ENCODE results near the gene KREMEN2.
"Not testable (repeated sequence)": the region's sequence is repeated elsewhere in the genome, so short reads cannot be mapped to it uniquely, and the experiment has no call there.

The KREMEN2 gene

GRCh38 chr16:2942045-2942444, 22.0 kb upstream of the KREMEN2 start:
- FAIRE-seq = no peak

DNA sequence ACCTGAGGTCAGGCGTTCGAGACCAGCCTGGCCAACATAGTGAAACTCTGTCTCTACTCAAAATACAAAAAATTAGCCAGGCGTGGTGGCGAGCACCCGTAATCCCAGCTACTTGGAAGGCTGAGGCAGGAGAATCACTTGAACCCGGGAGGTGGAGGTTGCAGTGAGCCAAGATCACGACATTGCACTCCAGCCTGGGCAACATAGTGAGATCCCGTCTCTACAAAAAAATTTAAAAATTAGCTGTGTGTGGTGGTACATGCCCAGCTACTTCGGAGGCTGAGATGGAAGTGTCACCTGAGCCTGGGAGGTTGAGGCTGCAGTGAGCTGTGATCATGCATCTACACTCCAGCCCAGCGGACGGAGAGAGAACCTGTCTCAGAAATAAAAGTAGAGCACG, 20.4 kb upstream of the KREMEN2 start:
- FAIRE-seq = not testable (repeated sequence)

GRCh38 chr16:2946649-2947048, 17.4 kb upstream of the KREMEN2 start:
- FAIRE-seq = no peak

- FAIRE-seq = no peak
These were observed 15.0 kb upstream of the KREMEN2 start for GRCh38 chr16:2948807-2949704.

DNA sequence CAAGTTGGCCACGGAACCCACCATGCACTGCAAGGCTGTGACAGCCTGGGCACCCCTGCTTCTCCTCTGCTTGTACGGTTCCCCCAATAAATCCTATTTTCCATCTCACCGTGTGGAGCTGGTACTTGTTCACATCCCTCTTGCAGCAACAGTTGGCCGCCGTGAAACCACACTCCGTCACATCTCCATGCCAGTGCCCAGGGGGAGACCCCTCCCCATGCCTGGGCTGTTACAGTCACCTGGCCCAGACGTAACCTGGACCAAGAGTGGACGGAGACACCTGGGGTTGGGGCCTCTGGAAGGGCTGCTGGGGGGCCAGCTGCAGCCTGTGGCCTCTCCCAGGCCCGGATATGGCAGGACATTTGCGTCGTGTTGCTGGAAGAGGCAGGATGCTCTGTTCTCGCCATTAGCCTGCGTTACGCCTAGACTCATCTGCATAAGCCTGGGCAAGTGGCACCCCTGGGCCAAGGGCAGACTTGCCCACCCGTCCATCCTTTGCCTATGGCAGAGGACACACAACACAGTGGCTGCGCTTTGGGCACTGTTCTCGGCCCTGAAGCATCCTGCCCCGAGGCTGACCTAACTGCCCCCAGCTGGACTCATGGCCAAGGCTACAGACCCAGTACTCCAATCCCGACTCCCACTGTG, 14.2 kb upstream of the KREMEN2 start:
- no peak for FAIRE-seq

DNA sequence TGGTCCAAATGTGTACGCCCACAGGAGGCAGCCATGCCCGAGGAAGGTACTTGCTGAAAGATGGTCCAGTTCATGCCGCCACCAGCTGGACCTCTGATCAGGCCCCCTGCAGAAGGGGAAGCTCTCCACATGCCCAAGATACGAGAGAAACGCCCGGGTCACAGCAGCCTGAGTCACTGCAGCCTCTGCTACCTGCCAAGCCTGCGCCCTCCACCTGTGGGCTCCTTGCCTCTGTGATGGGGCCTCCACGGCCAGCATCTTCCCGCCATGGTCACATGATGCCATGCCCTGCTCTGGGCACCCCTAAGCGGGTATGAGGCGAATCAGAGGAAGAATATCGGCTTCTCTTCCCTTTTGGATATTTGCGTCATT, 13.7 kb upstream of the KREMEN2 start:
- no peak for FAIRE-seq

DNA sequence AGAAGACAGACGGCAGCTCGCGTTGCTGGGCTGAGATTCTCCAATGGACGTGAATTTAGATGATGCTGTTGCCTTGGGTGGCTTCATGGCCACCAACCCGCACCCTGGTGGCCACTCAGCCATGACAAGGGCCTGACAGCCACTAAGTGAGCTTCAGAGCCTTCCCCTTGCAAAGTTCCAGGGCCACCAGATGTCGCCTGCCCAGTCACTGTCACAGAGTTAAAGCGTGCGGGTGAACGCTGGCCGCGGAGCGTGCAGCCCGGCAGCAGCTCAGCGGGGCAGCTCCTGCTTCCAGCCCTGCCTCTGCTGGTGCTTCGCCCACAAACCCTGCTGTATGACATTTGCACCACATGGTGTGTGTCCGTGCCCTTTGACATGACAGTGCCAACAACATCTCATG, 13.3 kb upstream of the KREMEN2 start:
- no peak for FAIRE-seq

- no peak for FAIRE-seq
These were observed 11.4 kb upstream of the KREMEN2 start for GRCh38 chr16:2952679-2953078.

DNA sequence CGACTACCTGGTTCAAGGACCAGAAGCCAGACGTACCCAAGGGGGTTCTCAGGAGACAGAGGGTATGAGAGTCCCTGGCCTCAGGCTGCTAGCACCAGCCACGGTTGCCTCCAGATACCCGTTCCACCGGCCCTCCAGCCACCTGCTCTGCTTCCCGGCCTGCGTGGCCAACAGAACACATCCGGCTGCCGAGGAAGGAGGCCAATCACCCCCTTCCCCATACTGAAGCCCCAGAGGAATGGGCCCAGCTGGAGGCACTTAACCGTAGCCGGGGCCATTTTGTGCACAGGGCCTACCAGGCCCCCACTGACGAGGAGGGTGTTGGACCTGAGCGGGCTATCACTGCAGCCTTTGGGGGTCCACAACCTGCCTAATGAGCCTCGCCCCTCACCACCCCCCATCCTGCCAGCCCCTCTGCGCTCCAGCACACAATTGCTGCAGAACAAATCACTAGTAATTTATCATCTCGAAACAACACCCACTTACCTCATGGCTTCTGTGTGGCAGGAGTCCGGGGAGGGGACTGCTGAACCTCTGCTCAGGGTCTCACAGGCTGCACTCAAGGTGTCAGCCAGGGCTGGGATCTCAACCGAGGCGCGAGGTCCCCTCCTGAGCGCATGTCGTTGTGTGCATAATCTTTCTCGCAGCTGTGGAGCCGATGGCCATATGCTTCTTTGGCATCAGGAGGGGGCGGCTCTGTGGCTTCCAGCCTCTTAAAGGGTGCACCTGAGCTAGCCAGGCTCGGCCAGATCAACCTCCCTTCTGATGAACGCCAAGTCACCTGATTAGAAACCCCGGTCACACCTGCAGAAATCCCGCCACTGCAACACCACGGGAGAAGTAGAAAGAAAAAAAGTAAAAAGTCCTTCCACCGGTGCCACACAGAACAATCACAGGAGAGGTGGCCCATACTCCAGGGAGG, 10.1 kb upstream of the KREMEN2 start:
- FAIRE-seq = no peak

DNA sequence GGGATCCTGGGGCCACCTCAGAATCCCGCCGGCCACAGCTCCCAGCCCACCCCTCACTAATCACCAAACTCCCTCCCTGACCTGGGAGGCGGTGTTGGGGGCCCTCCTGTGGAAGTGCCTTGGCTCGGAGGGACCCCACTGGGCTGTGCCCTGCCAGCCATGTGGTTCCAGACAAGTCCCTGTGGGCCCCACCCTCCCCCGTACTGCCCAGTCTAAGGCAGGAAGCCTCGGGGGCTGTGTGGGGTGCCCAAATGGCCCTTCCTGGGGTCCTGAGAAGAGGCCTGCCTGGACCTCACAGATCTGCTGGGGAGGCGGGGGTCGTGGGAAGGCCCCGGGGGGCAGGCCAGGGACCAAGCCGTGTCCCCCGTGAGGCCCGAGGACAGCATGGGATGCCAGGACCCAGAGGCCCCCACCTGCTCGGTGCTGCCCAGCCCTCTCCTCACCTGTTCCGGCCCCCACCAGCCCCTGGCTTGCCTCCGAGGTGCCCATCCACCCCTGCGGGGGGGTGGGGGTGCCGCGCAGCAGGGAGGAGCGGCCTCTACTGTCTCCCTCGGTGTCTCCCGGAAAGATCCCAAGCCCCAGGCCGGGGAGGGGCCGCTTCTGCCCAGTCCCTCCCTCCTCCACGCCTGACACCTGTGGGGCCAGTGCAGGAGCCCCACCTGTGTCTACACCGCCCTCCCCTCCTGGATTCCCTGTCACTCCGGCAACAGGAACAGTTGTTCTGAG, 9.3 kb upstream of the KREMEN2 start:
- no peak for FAIRE-seq

GRCh38 chr16:2955438-2955778, 8.7 kb upstream of the KREMEN2 start:
- no peak for FAIRE-seq

DNA sequence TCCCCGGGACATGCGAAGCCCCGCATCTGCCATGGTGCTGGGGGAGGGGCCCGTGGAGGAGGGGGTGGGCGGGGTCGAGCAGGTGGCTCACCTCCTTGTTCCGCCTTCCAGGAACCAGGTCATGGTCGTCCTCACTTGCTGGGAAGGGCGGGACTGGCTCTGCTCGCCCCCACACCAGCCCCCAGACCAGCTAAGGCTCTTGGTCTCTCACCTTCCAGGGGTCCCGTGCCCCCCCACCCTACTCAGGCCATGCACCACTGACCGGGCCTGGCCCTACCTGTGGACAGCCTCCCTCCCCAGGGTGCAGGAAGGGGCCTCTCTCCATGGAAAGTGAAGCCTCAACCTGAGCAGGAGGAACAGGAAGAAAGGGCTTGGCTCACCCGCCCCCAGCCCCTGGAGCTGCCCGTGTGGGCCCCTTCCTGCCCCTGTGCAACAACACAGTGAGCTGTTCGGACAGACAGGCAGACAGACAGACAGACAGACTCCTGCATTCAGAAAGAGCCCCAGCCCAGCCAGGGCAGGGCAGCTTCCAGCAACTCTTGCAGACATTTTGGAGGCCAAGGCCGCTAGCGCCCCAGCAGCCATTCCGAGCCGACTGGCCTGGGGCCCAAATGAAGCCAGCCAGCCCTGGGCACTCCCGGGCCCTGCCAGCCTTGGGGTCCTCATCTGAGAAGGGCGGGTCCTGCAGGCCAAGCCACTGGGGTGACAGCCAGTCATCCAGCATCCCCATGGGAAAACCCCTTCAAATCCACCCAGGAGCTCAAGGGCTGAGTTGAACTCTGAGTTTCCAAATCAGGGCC, 8.1 kb upstream of the KREMEN2 start:
- no peak for FAIRE-seq

GRCh38 chr16:2956579-2956956, 7.5 kb upstream of the KREMEN2 start:
- FAIRE-seq = no peak

DNA sequence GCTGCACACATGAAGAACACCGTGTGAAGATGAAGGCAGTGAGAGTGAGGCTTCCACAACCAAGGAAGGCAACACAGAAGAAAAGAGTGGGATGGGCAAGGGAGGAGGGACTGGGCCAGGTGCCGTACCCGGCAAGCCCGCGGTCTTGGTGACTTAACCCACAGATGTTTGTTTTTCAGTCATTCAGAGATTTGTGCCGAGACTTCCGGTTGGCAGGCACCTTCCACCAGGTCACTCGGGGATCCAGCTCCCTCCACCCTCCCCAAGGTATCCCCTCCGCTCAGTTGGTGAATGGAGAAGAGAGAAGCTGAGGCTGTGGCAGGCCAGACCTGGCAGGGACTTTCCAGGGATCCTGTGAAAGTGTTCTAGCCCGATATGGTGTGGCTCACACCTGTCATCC, 4.9 kb upstream of the KREMEN2 start:
- FAIRE-seq = no peak

- FAIRE-seq = no peak
These were observed 3.7 kb upstream of the KREMEN2 start for GRCh38 chr16:2960183-2961010.

DNA sequence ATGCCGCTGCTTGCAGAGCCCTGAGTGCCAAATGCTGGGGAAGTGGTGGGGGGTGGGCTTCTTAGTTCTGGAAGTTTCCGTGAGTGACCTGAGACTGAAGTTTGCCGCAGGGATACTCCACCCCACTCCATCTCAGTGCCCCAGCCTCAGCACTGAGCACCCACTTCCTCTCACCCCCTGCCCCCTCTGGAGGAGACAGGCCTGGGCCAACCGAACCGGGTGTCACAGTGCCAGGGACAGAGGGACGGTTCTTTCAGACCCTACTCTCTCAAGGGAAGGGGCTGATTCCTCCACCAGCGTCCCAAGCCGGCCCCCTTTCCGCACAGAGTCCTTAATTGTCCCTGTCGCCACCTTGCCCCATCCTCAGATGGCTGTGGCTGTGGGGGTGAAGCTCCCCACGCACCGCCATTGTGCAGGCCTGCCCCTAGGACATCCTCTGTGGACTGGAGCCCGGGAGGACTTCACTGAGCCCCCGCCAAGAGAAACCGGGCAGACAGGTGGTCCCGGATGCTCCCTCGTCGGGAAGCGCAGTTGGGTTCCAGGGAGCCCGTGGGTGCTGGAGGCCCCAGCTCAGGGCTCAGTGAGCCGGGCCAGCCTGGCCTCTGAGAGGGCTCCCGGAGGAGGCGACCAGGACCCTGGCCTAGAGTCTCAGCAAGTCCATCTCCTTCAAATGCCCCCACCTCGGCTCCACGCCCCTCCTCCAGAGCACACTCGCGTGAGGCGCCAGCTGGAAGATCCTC, 1.6 kb upstream of the KREMEN2 start:
- FAIRE-seq = no peak

DNA sequence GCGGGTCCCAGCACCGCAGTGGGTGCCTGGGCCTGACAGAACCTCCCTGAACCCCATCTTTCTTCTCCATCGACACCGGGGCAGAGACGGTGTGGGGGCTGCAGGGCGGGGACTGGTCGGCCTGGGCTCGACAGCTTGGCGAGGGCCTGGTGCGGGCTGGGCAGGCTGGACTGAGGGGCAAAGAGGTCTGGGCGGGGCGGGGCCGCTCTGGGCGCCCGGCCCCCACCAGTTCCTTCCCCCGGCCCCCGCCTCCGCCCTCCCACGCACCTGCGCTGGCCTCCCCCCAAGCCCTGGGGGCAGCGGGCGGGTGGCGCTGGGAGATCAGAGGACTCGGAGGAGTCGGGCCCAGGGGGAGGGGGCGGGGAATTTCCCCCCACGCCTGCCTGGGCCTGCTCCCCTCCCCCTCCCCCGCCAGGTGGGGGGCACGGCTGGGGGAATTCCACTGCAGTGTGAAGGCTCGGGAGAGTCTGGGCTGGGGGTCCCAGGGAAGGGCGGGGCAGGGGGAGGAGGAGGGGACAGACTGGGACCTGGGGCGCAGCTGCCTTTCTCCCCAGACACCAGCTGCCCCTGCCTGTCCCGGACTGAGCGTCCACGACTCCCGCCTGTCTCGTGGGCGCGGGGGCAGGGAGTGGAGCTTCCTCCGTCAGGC, 877 bp upstream of the KREMEN2 start:
- no peak for FAIRE-seq

DNA sequence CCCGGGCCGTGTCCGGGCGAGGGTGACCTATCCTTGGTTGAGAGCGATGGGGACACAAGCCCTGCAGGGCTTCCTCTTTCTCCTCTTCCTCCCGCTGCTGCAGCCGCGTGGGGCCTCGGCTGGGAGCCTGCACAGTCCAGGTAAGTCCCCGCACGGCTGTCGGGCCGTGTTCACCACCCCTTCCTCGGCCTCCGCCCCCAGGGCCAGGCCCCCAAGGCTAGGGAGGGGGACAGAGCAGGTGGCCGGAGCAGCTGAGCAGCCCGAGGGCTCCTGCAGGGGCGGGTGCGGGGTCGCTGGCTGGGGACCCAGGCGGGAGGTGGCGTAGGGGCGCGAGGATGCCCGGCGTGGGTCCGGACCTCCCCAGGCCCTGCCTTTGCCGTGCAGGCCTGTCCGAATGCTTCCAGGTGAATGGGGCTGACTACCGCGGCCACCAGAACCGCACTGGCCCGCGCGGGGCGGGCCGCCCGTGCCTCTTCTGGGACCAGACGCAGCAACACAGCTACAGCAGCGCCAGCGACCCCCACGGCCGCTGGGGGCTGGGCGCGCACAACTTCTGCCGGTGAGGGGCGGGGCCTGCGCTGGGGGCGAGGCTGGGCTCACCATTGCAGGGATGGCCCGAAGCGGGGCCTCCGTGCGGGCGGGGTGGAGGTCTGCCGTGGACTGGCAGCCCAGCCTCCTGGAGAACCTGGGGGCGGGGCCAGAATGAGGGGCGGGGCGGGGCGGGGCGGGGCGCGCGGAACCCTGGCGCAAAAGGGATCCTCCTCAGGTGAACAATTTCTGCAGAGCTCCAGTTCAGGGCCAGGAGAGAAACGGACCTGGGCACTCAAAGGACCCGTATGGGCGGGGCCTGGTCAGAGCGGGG, 631 bp downstream of the KREMEN2 start:
- no peak for FAIRE-seq
